Stimulated activated CD8-positive, alpha-beta memory T cell treated with anti-CD3 and anti-CD28 coated beads, Interleukin-4, amount 100 ng/mL, for 48 hours (primary cell): ENCODE measurements around the gene NAA20.

Source experiments
- DNase-seq: peaks from one replicate; pipeline ENCODE4 v3.0.0-alpha.2; 2020

The NAA20 gene

GRCh38 chr20:20079102-20079784 is 62.1 kb downstream of the NAA20 start:
- no peak for DNase-seq
